HG03460 (cell line): ENCODE data around the gene KCTD13.
A peak's percentile ranks its signal among the peaks of the same experiment; 100 is the strongest.
"Not testable (repeated sequence)": the region's sequence is repeated elsewhere in the genome, so short reads cannot be mapped to it uniquely, and the experiment has no call there.

Experiments
- ATAC-seq: cut with Tn5 transposase; IDR thresholded peaks from one replicate; pipeline ENCODE4 v1.9.1; 2021; ENCODE audit not compliant: unreplicated experiment

Gene KCTD13

GRCh38 chr16:29883987-29884386 is 42.0 kb downstream of the KCTD13 start:
- no peak for ATAC-seq

- ATAC-seq = no peak
Observed at GRCh38 chr16:29881050-29881449, 45.0 kb downstream of the KCTD13 start.

GRCh38 chr16:29878172-29878571 is 47.9 kb downstream of the KCTD13 start:
- ATAC-seq = no peak

- no peak for ATAC-seq
Observed at GRCh38 chr16:29877266-29877961, 48.6 kb downstream of the KCTD13 start.

GRCh38 chr16:29876594-29877249 is 49.3 kb downstream of the KCTD13 start:
- ATAC-seq = no peak

GRCh38 chr16:29876217-29876593 is 49.8 kb downstream of the KCTD13 start:
- no peak for ATAC-seq

- ATAC-seq = no peak
Observed at GRCh38 chr16:29875206-29875605, 50.8 kb downstream of the KCTD13 start.

- no peak for ATAC-seq
Observed at GRCh38 chr16:29873319-29873718, 52.7 kb downstream of the KCTD13 start.

GRCh38 chr16:29871822-29872546 is 54.0 kb downstream of the KCTD13 start:
- ATAC-seq = no peak

GRCh38 chr16:29869067-29869466 is 57.0 kb downstream of the KCTD13 start:
- not testable (repeated sequence) for ATAC-seq

- no peak for ATAC-seq
Observed at GRCh38 chr16:29868396-29869009, 57.5 kb downstream of the KCTD13 start.

- no peak for ATAC-seq
Observed at GRCh38 chr16:29864205-29864604, 61.8 kb downstream of the KCTD13 start.

- ATAC-seq = no peak
Observed at GRCh38 chr16:29863669-29863984, 62.4 kb downstream of the KCTD13 start.

GRCh38 chr16:29862884-29863668 is 63.0 kb downstream of the KCTD13 start, which contains the start of gene CDIPT:
Gene CDIPT, minus strand, starts transcription at chr16:29863226. Its CDS starts 369 bp downstream, at chr16:29862857.
- ATAC-seq = peak; percentile 95

GRCh38 chr16:29862383-29862883 is 63.6 kb downstream of the KCTD13 start:
- no peak for ATAC-seq

- no peak for ATAC-seq
Observed at GRCh38 chr16:29860218-29860617, 65.8 kb downstream of the KCTD13 start.

GRCh38 chr16:29858974-29859373 is 67.1 kb downstream of the KCTD13 start:
- ATAC-seq = no peak

GRCh38 chr16:29858149-29858849 is 67.7 kb downstream of the KCTD13 start:
- ATAC-seq = no peak

GRCh38 chr16:29857133-29857760 is 68.8 kb downstream of the KCTD13 start:
- no peak for ATAC-seq
